DND-41 (cell line): Measurements from ENCODE around the gene TRAM1L1.

Experiments
- ATAC-seq: fragments of 200-7000 bp; cut with Tn5 transposase; 3 replicates; pipeline ENCODE4 v1.9.1; 2021; ENCODE audit warnings: low read depth; ENCODE audit not compliant: insufficient read depth
- DNase-seq: peaks from one replicate; pipeline ENCODE4 v3.0.0-alpha.2; 2020
- H2AFZ ChIP-seq: 2 replicates; pipeline ENCODE4 v1.6.0; 2012; ENCODE audit warnings: low read depth, low read length
- H3K27ac ChIP-seq: 2 replicates; pipeline ENCODE4 v1.5.1; 2012; ENCODE audit warnings: low read length, inconsistent platforms
- H3K27me3 ChIP-seq: fragments of 200-600 bp; sonication (generic); 2 replicates; pipeline ENCODE4 v1.6.0; 2012; ENCODE audit warnings: low read length, mild to moderate bottlenecking, inconsistent platforms; ENCODE audit not compliant: insufficient read depth, poor library complexity
- H3K36me3 ChIP-seq: 2 replicates; pipeline ENCODE4 v1.5.1; 2012; ENCODE audit warnings: low read length, inconsistent platforms; ENCODE audit not compliant: insufficient read depth
- H3K4me1 ChIP-seq: 2 replicates; pipeline ENCODE4 v1.5.1; 2012; ENCODE audit warnings: mild to moderate bottlenecking, low read length; ENCODE audit not compliant: insufficient read depth
- H3K4me2 ChIP-seq: 2 replicates; pipeline ENCODE4 v1.6.0; 2012; ENCODE audit warnings: mild to moderate bottlenecking, moderate library complexity, low read length, inconsistent platforms; ENCODE audit not compliant: insufficient read depth
- H3K4me3 ChIP-seq, 2 experiments: fragments of 200-600 bp in 1 of 2; shearing (Covaris generic) in 1 of 2; 2 replicates each; pipeline ENCODE4 v1.5.1; 2012 to 2016; ENCODE audit warnings: inconsistent platforms in 2 of 2, low read length in 2 of 2, mild to moderate bottlenecking in 2 of 2, low read depth in 1 of 2, moderate library complexity in 1 of 2
- H3K79me2 ChIP-seq: 2 replicates; pipeline ENCODE4 v1.6.0; 2012; ENCODE audit warnings: low read length, inconsistent platforms; ENCODE audit not compliant: insufficient read depth
- H3K9ac ChIP-seq: 2 replicates; pipeline ENCODE4 v1.6.0; 2012; ENCODE audit warnings: low read depth, mild to moderate bottlenecking, inconsistent platforms, low read length, moderate library complexity
- H3K9me3 ChIP-seq: 2 replicates; pipeline ENCODE4 v1.5.1; 2012; ENCODE audit warnings: low read length, moderate library complexity, mild to moderate bottlenecking, inconsistent platforms; ENCODE audit not compliant: insufficient read depth, severe bottlenecking
- H4K20me1 ChIP-seq: 2 replicates; pipeline ENCODE4 v1.6.0; 2012; ENCODE audit warnings: low read length; ENCODE audit not compliant: insufficient read depth
- EZH2 ChIP-seq: IDR thresholded peaks from 3 replicates; pipeline ENCODE4 v1.6.1; 2012; ENCODE audit warnings: borderline replicate concordance, low read depth, mild to moderate bottlenecking, moderate library complexity, low read length, inconsistent platforms; ENCODE audit not compliant: severe bottlenecking
- TF ChIP-seq, protein P1 (sequence below): IDR thresholded peaks from 2 replicates; pipeline ENCODE4 v1.5.1; 2012; ENCODE audit warnings: borderline replicate concordance, low read length, moderate library complexity, mild to moderate bottlenecking; ENCODE audit not compliant: poor library complexity, severe bottlenecking; ENCODE audit errors: extremely low read depth

The TRAM1L1 gene

DNA sequence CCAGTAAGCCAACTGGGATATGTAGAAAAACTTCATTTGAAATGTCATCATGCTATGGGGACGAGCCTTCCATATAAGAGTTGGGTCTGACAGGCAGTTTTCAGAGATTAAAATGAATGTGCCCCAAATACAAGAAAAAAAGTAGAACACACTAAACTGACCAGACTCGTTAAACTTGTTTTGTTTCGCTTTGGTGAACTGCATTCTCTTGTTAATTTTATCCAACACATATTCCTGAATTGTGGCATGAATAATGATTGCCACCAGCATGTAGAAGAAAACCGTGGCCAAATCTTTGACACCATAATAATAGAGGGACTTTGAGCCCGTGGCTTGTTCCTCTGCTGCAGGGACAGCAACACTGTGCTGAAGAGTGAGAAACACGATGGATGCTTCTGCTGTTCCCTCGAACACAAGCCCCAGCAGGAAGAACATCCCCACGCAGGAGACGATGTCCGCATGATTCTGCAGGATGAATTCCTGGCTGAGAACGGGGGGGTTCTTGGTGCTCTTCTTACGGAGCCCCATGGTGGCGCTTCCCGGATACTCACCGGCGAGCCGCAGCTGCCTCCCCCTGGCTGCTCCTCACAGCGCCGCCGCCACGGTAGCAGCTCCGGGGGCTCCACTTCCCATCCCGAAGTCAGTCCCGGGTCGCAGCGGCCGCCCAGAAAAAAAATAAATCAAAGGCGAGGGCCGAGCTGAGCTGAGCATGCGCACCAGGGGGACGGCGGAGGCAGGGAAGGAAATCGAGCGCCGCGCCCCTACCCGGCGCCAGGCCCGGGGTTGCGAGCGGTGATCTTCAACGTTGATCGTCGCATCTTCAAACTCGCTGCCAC is at the start of gene TRAM1L1:
TSS of gene TRAM1L1 (minus strand) at position 711 of the 836 bp plus-strand sequence. CDS start at position 528, 183 bp downstream.
- Histone ChIP-seq H3K27me3 (no peaks in the 10 kb centered on the region), H3K9me3 (no peaks in the 10 kb centered on the region), H2AFZ (peak within 1 kb of the TSS; percentile 65; the same call in 1 of the 2 replicates), H4K20me1 (no peaks in the 10 kb centered on the region), H3K9ac (peak within 1 kb of the TSS; percentile 40; the same call in 1 of the 2 replicates), H3K36me3 (no peaks in the 10 kb centered on the region), H3K4me1 (peaks cover 7% of the 10 kb centered on the region), H3K4me2 (peak within 1 kb of the TSS; percentile 56), H3K4me3 (peak within 1 kb of the TSS; percentile 7 to 52; a peak in 3 of 4 replicates), H3K27ac (no peak within 1 kb of the TSS), H3K79me2 (no peaks in the 10 kb centered on the region)
- ATAC-seq = peak; percentile 85
- DNase-seq = peak; percentile 66
- no peak for TF ChIP-seq EZH2
- TF ChIP-seq, protein P1, sequence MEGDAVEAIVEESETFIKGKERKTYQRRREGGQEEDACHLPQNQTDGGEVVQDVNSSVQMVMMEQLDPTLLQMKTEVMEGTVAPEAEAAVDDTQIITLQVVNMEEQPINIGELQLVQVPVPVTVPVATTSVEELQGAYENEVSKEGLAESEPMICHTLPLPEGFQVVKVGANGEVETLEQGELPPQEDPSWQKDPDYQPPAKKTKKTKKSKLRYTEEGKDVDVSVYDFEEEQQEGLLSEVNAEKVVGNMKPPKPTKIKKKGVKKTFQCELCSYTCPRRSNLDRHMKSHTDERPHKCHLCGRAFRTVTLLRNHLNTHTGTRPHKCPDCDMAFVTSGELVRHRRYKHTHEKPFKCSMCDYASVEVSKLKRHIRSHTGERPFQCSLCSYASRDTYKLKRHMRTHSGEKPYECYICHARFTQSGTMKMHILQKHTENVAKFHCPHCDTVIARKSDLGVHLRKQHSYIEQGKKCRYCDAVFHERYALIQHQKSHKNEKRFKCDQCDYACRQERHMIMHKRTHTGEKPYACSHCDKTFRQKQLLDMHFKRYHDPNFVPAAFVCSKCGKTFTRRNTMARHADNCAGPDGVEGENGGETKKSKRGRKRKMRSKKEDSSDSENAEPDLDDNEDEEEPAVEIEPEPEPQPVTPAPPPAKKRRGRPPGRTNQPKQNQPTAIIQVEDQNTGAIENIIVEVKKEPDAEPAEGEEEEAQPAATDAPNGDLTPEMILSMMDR = no peak

DNA sequence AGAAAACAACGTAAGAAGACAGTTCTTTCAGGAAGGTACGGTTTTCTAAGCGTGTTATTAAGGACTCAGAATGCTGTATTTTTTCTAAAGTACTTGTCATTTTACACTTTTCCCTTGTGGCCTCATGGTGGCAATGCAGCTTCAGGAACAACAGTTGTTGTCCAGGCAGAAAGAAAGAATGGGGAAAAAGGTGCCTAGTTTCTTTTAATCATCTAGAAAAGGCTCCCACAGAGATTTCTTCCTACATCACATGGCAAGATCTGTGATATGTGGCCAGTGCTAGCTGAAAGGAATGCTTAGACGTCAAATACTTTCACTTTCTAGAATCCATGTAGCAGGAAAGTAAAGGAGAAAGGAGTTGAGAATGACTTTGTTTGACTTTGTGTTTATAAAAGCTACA is 49.0 kb upstream of the TRAM1L1 start:
- peak overlapping the region; percentile 55 for H3K4me2 ChIP-seq
- H3K27me3 ChIP-seq = no peaks in the 10 kb centered on the region
- H2AFZ ChIP-seq = peak overlapping the region; percentile 78
- H3K27ac ChIP-seq = peak overlapping the region; percentile 42
- DNase-seq = peak; percentile 64
- H3K9me3 ChIP-seq = peaks cover 8% of the 10 kb centered on the region
- H3K36me3 ChIP-seq = no peaks in the 10 kb centered on the region
- H4K20me1 ChIP-seq = no peaks in the 10 kb centered on the region
- ATAC-seq = peak; percentile 80
- peak overlapping the region in 1 of 2 experiments; percentile 25; a peak in 2 of 4 replicates for H3K4me3 ChIP-seq
- H3K79me2 ChIP-seq = no peaks in the 10 kb centered on the region
- no peak for TF ChIP-seq EZH2
- TF ChIP-seq, protein P1 = peak; percentile 78
- peak overlapping the region; percentile 47 for H3K9ac ChIP-seq
- H3K4me1 ChIP-seq = peaks cover 16% of the 10 kb centered on the region

DNA sequence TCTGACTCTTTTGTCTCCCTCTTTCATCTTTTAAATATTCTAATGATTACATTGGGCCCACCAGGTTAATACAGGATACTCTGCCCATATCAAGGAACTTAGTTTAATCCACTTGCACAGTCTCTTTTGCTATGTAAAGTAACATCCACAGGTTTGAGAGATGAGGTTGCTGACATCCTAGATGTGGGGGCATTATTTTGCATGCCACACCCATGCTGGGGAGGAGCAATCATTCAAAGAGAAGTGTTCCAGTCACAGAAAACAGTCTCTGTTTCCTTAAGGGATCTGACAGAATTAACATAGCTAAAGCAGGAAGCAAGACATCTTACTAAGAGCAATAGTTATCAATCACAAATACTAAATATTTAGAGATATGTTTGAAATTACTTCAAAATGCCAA is 11.5 kb upstream of the TRAM1L1 start:
- no peak overlapping the region for H3K4me2 ChIP-seq
- no peaks in the 10 kb centered on the region for H4K20me1 ChIP-seq
- TF ChIP-seq, protein P1 = no peak
- TF ChIP-seq EZH2 = no peak
- no peak overlapping the region for H3K4me3 ChIP-seq
- no peak overlapping the region for H3K27ac ChIP-seq
- no peaks in the 10 kb centered on the region for H3K36me3 ChIP-seq
- H3K9ac ChIP-seq = no peak overlapping the region
- H3K4me1 ChIP-seq = no peaks in the 10 kb centered on the region
- no peaks in the 10 kb centered on the region for H3K79me2 ChIP-seq
- H3K27me3 ChIP-seq = no peaks in the 10 kb centered on the region
- no peak for DNase-seq
- no peaks in the 10 kb centered on the region for H3K9me3 ChIP-seq
- no peak overlapping the region for H2AFZ ChIP-seq
- ATAC-seq = no peak
